MCF 10A (cell line): ENCODE data around the gene CHL1. TPM values are rescaled to one million over a fixed set of nuclear protein-coding genes. Genes with fewer than 3 reads are reported as not detected.

Experiments used
- BruUV-seq: library from RNA; stranded (reverse); fragments of 400-500 nt; replicated peaks from 2 replicates; lab custom pipeline; 2021; lab: Mats Ljungman, UMichigan
- CTCF ChIA-PET: fragments of 300-600 bp; sonication (Branson Sonifier 250); formaldehyde crosslinking; extraction: SDS; loops from one replicate; lab custom pipeline; 2021; ENCODE audit warnings: antibody characterized with exemption, inconsistent platforms; lab: Yijun Ruan, JAX
- POLR2A ChIA-PET: fragments of 300-600, 350-650 bp; sonication (Branson Sonifier 250); formaldehyde crosslinking; extraction: SDS; loops from one replicate; lab custom pipeline; 2020; ENCODE audit warnings: antibody characterized with exemption, inconsistent platforms; lab: Yijun Ruan, JAX
- DNase-seq: peaks from one replicate; pipeline ENCODE4 v3.0.0-alpha.2; 2018; ENCODE audit not compliant: unreplicated experiment
- H3K27ac Mint-ChIP-seq: one replicate; pipeline ENCODE4 v1.8.0; 2022; ENCODE audit warnings: mild to moderate bottlenecking, low read depth, mixed read lengths; ENCODE audit not compliant: unreplicated experiment
- H3K27me3 Mint-ChIP-seq: one replicate; pipeline ENCODE4 v1.8.0; 2022; ENCODE audit warnings: mixed read lengths; ENCODE audit not compliant: insufficient read depth, unreplicated experiment
- H3K36me3 Mint-ChIP-seq: one replicate; pipeline ENCODE4 v1.8.0; 2022; ENCODE audit warnings: mild to moderate bottlenecking, moderate library complexity, mixed read lengths; ENCODE audit not compliant: insufficient read depth, unreplicated experiment
- H3K4me1 Mint-ChIP-seq: one replicate; pipeline ENCODE4 v1.8.0; 2022; ENCODE audit warnings: mixed read lengths; ENCODE audit not compliant: insufficient read depth, unreplicated experiment
- H3K4me3 Mint-ChIP-seq: one replicate; pipeline ENCODE4 v1.8.0; 2022; ENCODE audit warnings: mild to moderate bottlenecking, moderate library complexity, mixed read lengths; ENCODE audit not compliant: unreplicated experiment
- H3K9me3 Mint-ChIP-seq: one replicate; pipeline ENCODE4 v1.8.0; 2022; ENCODE audit warnings: mixed read lengths; ENCODE audit not compliant: unreplicated experiment
- CTCF ChIP-seq: fragments of 200-600 bp; IDR thresholded peaks from one replicate; pipeline ENCODE4 v1.8.0; 2022; ENCODE audit warnings: antibody characterized with exemption, mild to moderate bottlenecking; ENCODE audit not compliant: unreplicated experiment
- intact Hi-C: fragments of 100-400 bp; cut with micrococcal nuclease; formaldehyde crosslinking; loops from 2 replicates; pipeline ENCODE4 v1.14.1; 2022
- total RNA-seq: library from RNA; stranded (reverse); gene quantifications from 2 replicates; pipeline ENCODE4 v1.2.3, GENCODE V29; 2022

The CHL1 gene
- total RNA-seq, 1 experiment from 2014 or later = not detected

GRCh38 chr3:257826-258225 is 61.3 kb downstream of the CHL1 start:
- Mint-ChIP-seq H3K27ac (no peak overlapping the region), H3K36me3 (no peaks in the 10 kb centered on the region), H3K4me3 (no peak overlapping the region), H3K4me1 (no peaks in the 10 kb centered on the region), H3K27me3 (no peaks in the 10 kb centered on the region), H3K9me3 (no peaks in the 10 kb centered on the region)
- no peak for DNase-seq
- no TSS peak for BruUV-seq
- TF ChIP-seq CTCF = no peak
- ChIA-PET CTCF (no interaction called here), POLR2A (no interaction called here)
- intact Hi-C loops = no loop called here

GRCh38 chr3:260898-261297 is 64.3 kb downstream of the CHL1 start:
- Mint-ChIP-seq H3K4me1 (peaks cover 5% of the 10 kb centered on the region), H3K4me3 (no peak overlapping the region), H3K9me3 (no peaks in the 10 kb centered on the region), H3K36me3 (peaks cover under 1% of the 10 kb centered on the region), H3K27ac (no peak overlapping the region), H3K27me3 (no peaks in the 10 kb centered on the region)
- ChIA-PET CTCF (no interaction called here), POLR2A (no interaction called here)
- BruUV-seq = no TSS peak
- TF ChIP-seq CTCF = no peak
- intact Hi-C loops = no loop called here
- DNase-seq = no peak

GRCh38 chr3:263393-263792 is 66.8 kb downstream of the CHL1 start:
- no peak for DNase-seq
- intact Hi-C loops = no loop called here
- no TSS peak for BruUV-seq
- Mint-ChIP-seq H3K9me3 (no peaks in the 10 kb centered on the region), H3K4me3 (no peak overlapping the region), H3K27me3 (no peaks in the 10 kb centered on the region), H3K4me1 (peaks cover 5% of the 10 kb centered on the region), H3K27ac (no peak overlapping the region), H3K36me3 (peaks cover 4% of the 10 kb centered on the region)
- TF ChIP-seq CTCF = no peak
- CTCF ChIA-PET = no interaction called here
- POLR2A ChIA-PET = no interaction called here

- no peak for TF ChIP-seq CTCF
- ChIA-PET POLR2A (no interaction called here), CTCF (no interaction called here)
- Mint-ChIP-seq H3K4me1 (peaks cover 5% of the 10 kb centered on the region), H3K36me3 (peaks cover 4% of the 10 kb centered on the region), H3K27ac (no peak overlapping the region), H3K4me3 (no peak overlapping the region), H3K27me3 (peaks cover 4% of the 10 kb centered on the region), H3K9me3 (no peaks in the 10 kb centered on the region)
- BruUV-seq = no TSS peak
- DNase-seq = peak; percentile 91
- intact Hi-C loops = no loop called here
Observed at GRCh38 chr3:264394-265156, 68.0 kb downstream of the CHL1 start.
